Karpas-422 (cell line): ENCODE data around the gene SUCLG1. TPM values are rescaled to one million over a fixed set of nuclear protein-coding genes. Genes with fewer than 3 reads are reported as not detected.
A peak's percentile ranks its signal among the peaks of the same experiment; 100 is the strongest.

Source experiments
- DNase-seq: peaks from one replicate; pipeline ENCODE4 v3.0.0-alpha.2; 2015
- H2AFZ ChIP-seq: fragments of 200-600 bp; sonication (generic); 2 replicates; pipeline ENCODE4 v1.6.1; 2014; ENCODE audit warnings: antibody characterized with exemption, low read length, mixed read lengths
- H3K27ac ChIP-seq: fragments of 200-600 bp; sonication (generic); 2 replicates; pipeline ENCODE4 v1.5.1; 2014; ENCODE audit warnings: mild to moderate bottlenecking, low read length, moderate library complexity
- H3K27me3 ChIP-seq: fragments of 200-600 bp; sonication (generic); 2 replicates; pipeline ENCODE4 v1.6.1; 2014; ENCODE audit warnings: low read length, mixed read lengths
- H3K36me3 ChIP-seq: fragments of 200-600 bp; sonication (generic); 2 replicates; pipeline ENCODE4 v1.6.1; 2014; ENCODE audit warnings: low read length, mixed read lengths; ENCODE audit not compliant: insufficient read depth
- H3K4me1 ChIP-seq: fragments of 200-600 bp; sonication (generic); 2 replicates; pipeline ENCODE4 v1.6.1; 2014; ENCODE audit warnings: mild to moderate bottlenecking, low read length, mixed read lengths
- H3K4me2 ChIP-seq: fragments of 200-600 bp; sonication (generic); 2 replicates; pipeline ENCODE4 v1.6.1; 2014; ENCODE audit warnings: low read length, low read depth, mild to moderate bottlenecking; ENCODE audit not compliant: poor library complexity, severe bottlenecking
- H3K4me3 ChIP-seq: fragments of 200-600 bp; sonication (generic); 2 replicates; pipeline ENCODE4 v1.5.1; 2014; ENCODE audit warnings: mild to moderate bottlenecking, antibody characterized with exemption, low read length, mixed read lengths
- H3K79me2 ChIP-seq: fragments of 200-600 bp; sonication (generic); 2 replicates; pipeline ENCODE4 v1.6.1; 2014; ENCODE audit warnings: mild to moderate bottlenecking, low read length, mixed read lengths
- H3K9ac ChIP-seq: fragments of 200-600 bp; sonication (generic); 2 replicates; pipeline ENCODE4 v1.6.0; 2014; ENCODE audit warnings: low read length
- H3K9me2 ChIP-seq: fragments of 200-600 bp; sonication (generic), shearing (Covaris generic); replicated peaks from 2 replicates; pipeline ENCODE4 v1.6.0; 2014; ENCODE audit warnings: mild to moderate bottlenecking, low read length, moderate library complexity; ENCODE audit not compliant: insufficient read depth
- H3K9me3 ChIP-seq: fragments of 300-700, 200-600 bp; sonication (generic); 2 replicates; pipeline ENCODE4 v1.6.1; 2014; ENCODE audit warnings: low read length, mixed read lengths
- H4K20me1 ChIP-seq: fragments of 200-600 bp; sonication (generic); 2 replicates; pipeline ENCODE4 v1.6.1; 2014; ENCODE audit warnings: mild to moderate bottlenecking, antibody characterized with exemption, low read length, low read depth; ENCODE audit not compliant: insufficient read depth
- total RNA-seq: library from RNA; depleted of rRNA; stranded (reverse); fragments of >200 nt; shearing (Covaris generic); gene quantifications from 2 replicates; pipeline ENCODE4 v1.2.3, GENCODE V29; 2014; ENCODE audit warnings: low replicate concordance; rRNA removed

The SUCLG1 gene
- total RNA-seq, result 112 and 148 TPM in 2 replicates

DNA sequence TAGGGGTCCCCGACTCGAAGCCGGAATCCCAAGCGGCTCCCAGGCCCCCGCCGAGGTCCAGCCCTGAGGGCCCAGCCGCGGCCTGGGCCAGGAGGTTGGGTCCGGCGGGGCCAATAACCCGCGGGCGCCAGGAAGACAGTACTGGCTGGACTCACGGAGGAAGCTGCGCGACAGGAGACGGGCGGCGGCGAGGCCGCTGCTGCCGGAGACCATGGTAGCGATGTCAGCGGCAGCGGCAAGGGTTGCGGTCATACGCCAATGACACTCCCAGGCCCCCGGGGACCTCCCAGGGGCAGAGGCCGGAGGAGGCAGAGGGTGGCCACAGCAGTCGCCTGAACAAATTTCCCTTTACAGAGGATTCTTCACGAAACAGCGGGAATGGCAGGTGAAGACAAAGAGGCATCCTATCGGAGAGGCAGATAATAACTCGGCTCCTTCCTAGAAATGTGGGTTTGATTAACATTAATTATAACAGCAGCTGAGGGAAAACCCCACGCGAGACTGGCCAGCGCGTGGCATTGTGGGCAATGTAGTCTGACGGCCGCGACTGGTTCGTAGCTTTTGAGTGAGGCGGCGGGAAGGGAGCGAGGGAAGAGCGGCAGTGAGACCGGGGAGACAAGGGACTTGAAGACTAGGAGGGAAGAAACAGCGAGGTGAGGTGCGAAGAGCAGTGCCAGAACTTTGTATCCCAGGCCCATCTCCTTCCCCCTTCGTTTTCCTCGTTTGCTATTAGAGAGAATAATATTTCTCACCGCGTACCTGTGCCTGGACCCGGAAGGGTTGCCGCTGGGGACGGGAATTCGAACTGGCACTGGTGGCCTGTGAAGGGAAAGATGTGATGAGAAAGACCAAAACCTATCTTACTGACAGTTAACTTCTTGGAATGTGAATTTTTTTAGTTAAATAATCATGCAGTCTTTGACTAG is at the start of gene SUCLG1:
SUCLG1 (minus strand) TSS at position 263 of the 926 bp plus-strand sequence; CDS start at position 252, 11 bp downstream.
- Histone ChIP-seq H3K4me2 (peak within 1 kb of the TSS; percentile 89), H3K79me2 (peaks cover 44% of the 10 kb centered on the region), H3K4me1 (peaks cover 25% of the 10 kb centered on the region), H3K36me3 (no peaks in the 10 kb centered on the region), H3K27ac (no peak within 1 kb of the TSS), H2AFZ (peak within 1 kb of the TSS; percentile 94), H3K9ac (peak within 1 kb of the TSS; percentile 91), H3K4me3 (peak within 1 kb of the TSS; percentile 84), H3K27me3 (no peaks in the 10 kb centered on the region), H3K9me2 (no peaks in the 10 kb centered on the region), H4K20me1 (no peaks in the 10 kb centered on the region), H3K9me3 (no peaks in the 10 kb centered on the region)
- peak; percentile 96 for DNase-seq

DNA sequence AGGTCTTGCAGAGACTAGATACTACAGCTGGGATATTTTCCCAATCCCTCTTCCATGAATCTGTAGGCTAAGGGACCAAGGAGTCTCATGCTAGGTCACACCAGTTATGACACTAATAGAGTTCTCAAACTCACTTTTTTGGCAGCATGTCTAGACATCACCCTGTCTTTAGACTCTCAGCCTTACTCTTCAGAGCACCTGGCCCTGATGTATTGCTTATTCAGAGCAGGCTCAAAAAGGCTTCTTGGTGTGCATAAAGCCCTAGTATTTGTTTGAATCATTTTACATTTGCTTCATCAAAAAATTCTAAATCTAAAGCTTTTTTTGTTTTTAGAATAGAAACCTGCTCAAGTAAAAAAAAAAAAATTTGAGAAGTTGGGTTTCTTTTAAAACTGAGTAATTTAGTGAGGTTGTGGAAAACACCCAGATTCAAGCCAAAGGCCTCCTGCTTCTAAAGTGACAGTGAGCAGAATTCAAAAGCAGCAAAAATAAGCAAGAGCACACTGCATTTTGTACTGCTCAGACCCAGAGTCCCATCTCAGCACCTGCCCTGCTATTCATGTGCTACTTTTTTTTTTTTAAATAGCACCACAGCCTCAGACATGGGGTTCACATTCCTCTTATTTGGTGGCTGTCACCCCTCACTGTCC is 39.2 kb upstream of the SUCLG1 start:
- no peak overlapping the region for H3K27ac ChIP-seq
- H4K20me1 ChIP-seq, result no peaks in the 10 kb centered on the region

DNA sequence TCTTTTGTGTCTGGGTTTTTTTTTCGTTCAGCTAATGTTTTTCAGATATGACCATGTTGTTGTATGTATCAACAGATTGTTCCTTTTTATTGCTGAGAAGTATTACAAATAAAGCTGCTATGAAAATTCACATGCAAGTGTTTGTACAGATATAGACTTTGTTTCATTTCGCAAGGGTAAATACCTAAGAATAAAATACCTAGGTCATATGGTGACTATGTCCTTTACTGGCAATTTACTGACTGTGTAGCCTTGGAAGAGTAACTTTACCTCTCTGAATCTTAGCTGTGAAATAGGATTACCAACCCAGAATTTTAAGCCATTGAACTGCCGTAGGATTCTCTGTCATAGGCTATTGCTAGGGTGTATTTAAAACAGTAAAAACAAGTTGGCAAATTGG is 38.2 kb upstream of the SUCLG1 start:
- Histone ChIP-seq H3K9ac (no peak overlapping the region), H3K9me3 (no peaks in the 10 kb centered on the region), H3K27ac (no peak overlapping the region), H3K4me1 (peaks cover 9% of the 10 kb centered on the region), H3K79me2 (no peaks in the 10 kb centered on the region), H3K36me3 (no peaks in the 10 kb centered on the region), H3K9me2 (no peaks in the 10 kb centered on the region), H3K27me3 (no peaks in the 10 kb centered on the region), H3K4me2 (no peak overlapping the region), H3K4me3 (no peak overlapping the region), H2AFZ (no peak overlapping the region), H4K20me1 (no peaks in the 10 kb centered on the region)
- no peak for DNase-seq

More for the DNA sequence above, 39.2 kb upstream of the SUCLG1 start:
- Histone ChIP-seq H3K4me3 (no peak overlapping the region), H3K4me2 (no peak overlapping the region), H2AFZ (no peak overlapping the region), H3K36me3 (no peaks in the 10 kb centered on the region), H3K9me3 (no peaks in the 10 kb centered on the region), H3K79me2 (no peaks in the 10 kb centered on the region), H3K9ac (no peak overlapping the region), H3K9me2 (no peaks in the 10 kb centered on the region), H3K4me1 (peaks cover 6% of the 10 kb centered on the region), H3K27me3 (no peaks in the 10 kb centered on the region)
- DNase-seq, result no peak

DNA sequence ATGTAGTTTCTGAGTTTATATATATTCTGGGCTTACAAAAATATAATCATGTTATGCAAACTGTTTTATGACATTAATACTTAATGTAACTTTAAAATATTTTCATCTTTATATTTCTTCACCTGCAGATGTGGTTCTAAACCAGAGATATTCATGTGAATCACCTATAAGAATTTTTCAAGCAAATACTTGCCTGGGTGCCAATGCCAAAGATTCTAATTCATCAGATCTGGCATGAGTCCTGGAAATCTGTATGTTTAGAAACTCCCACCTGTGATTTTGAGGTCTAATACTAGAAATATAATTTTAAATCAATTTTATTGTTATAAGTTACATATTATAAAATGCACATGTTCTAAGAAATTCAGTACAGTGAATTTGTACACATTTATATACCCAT is 37.3 kb upstream of the SUCLG1 start:
- H3K79me2 ChIP-seq, result no peaks in the 10 kb centered on the region
- no peaks in the 10 kb centered on the region for H3K9me2 ChIP-seq
- no peak for DNase-seq
- no peaks in the 10 kb centered on the region for H3K36me3 ChIP-seq
- no peak overlapping the region for H2AFZ ChIP-seq
- H3K4me3 ChIP-seq, result no peak overlapping the region
- H3K9ac ChIP-seq, result no peak overlapping the region
- no peaks in the 10 kb centered on the region for H3K27me3 ChIP-seq
- H3K4me2 ChIP-seq, result no peak overlapping the region
- no peaks in the 10 kb centered on the region for H4K20me1 ChIP-seq
- peaks cover 9% of the 10 kb centered on the region for H3K4me1 ChIP-seq
- no peak overlapping the region for H3K27ac ChIP-seq
- no peaks in the 10 kb centered on the region for H3K9me3 ChIP-seq

DNA sequence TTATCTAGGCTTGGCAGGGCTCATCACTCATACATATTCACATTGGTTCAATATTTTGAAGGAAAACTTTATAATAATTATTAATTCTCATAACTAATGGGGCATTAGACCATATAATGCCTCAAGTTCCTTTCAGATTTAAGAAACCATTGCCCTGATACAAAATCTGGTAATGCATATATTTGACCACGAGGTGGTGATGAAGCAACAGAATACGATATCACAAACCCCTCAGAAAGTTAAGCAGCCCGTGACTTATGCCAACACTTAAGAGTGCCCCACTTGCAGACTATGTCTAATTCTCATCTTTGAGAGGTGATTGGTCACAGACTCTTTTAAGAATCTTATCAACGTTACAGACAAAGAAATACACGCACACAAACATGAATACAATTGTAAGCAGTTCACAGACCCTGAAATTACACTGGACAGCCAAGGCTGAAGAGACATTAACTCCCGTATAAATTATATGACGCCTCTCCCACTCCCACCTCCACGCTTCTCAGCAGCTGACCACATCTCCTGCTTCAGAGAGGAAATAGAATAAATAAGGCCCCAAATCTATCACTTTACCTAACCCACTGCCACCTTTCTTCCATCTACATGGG is 36.6 kb upstream of the SUCLG1 start:
- Histone ChIP-seq H4K20me1 (no peaks in the 10 kb centered on the region), H3K27me3 (no peaks in the 10 kb centered on the region), H3K9me2 (no peaks in the 10 kb centered on the region), H3K4me1 (peaks cover 9% of the 10 kb centered on the region), H3K27ac (no peak overlapping the region), H3K79me2 (no peaks in the 10 kb centered on the region), H3K4me3 (no peak overlapping the region), H3K36me3 (no peaks in the 10 kb centered on the region), H3K9ac (no peak overlapping the region), H3K4me2 (no peak overlapping the region), H3K9me3 (no peaks in the 10 kb centered on the region), H2AFZ (no peak overlapping the region)
- DNase-seq, result peak; percentile 89

DNA sequence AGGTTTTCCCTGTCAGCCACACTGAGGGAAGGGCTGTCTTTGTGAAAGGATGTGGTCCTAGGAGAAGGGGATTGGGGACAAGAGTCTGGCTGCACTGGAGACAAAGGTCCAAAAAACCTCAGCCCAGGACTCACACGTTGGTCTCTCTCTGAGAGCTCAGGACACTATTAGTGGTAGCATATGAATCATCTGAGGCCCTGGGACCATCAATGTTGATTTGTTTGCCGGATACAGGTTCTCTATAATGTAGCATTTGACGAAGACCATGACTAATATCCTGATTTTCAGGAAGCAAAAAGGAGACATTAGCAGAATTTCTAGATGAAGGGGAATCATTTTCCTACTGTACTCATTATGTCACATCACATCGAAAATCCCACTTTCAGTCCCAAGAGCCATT is 35.0 kb upstream of the SUCLG1 start:
- H3K4me2 ChIP-seq, result no peak overlapping the region
- no peak overlapping the region for H2AFZ ChIP-seq
- no peaks in the 10 kb centered on the region for H3K79me2 ChIP-seq
- no peaks in the 10 kb centered on the region for H3K27me3 ChIP-seq
- no peaks in the 10 kb centered on the region for H3K9me2 ChIP-seq
- H3K9ac ChIP-seq, result no peak overlapping the region
- no peaks in the 10 kb centered on the region for H4K20me1 ChIP-seq
- no peak overlapping the region for H3K4me3 ChIP-seq
- no peak overlapping the region for H3K27ac ChIP-seq
- peaks cover 9% of the 10 kb centered on the region for H3K4me1 ChIP-seq
- no peak for DNase-seq
- no peaks in the 10 kb centered on the region for H3K36me3 ChIP-seq
- H3K9me3 ChIP-seq, result no peaks in the 10 kb centered on the region

DNA sequence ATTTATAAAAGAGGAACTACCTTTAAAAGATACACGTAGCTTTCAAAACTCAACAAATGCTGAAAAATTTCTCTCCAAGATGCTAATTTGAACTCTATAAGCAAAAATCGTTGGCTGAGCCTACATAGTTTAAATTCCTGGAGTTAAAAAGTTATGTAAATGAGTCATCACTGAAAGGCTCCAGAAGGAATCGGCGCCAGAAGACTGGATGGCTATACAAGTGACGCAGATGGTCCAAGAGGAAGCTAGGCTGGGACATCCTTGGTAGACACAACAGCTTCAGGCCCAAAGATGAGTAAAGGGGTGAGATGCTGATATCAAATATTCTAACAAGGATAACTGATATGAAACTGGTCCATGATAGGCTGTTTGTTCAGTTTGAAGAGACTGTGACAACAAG is 34.4 kb upstream of the SUCLG1 start:
- Histone ChIP-seq H3K9me3 (no peaks in the 10 kb centered on the region), H3K9ac (no peak overlapping the region), H3K4me2 (peak overlapping the region; percentile 26), H2AFZ (no peak overlapping the region), H3K4me1 (peaks cover 9% of the 10 kb centered on the region), H3K4me3 (no peak overlapping the region), H3K27me3 (no peaks in the 10 kb centered on the region), H4K20me1 (no peaks in the 10 kb centered on the region), H3K79me2 (no peaks in the 10 kb centered on the region), H3K36me3 (no peaks in the 10 kb centered on the region), H3K9me2 (no peaks in the 10 kb centered on the region), H3K27ac (no peak overlapping the region)
- peak; percentile 43 for DNase-seq

DNA sequence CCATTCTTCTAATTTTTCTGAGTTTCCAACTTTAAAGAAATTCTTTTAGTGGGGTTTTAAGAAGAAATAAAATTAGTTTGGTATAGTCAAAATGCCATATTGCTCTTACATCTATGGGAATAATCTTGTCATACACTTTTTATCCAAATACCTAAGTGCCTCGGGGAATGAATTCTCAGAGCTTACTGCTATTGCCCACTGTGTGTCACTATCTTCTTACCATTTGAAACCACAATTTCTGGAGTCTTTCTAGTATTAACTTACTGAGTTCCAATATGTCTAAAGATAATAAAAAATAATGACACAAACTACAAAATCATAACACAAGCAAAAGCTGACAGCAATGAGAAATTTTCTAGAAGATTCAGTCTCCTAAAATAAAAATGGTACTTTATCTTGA is 33.5 kb upstream of the SUCLG1 start:
- DNase-seq, result peak; percentile 44
- no peaks in the 10 kb centered on the region for H3K9me2 ChIP-seq
- no peak overlapping the region for H3K4me3 ChIP-seq
- H3K36me3 ChIP-seq, result no peaks in the 10 kb centered on the region
- peaks cover 9% of the 10 kb centered on the region for H3K4me1 ChIP-seq
- H3K4me2 ChIP-seq, result no peak overlapping the region
- H3K27ac ChIP-seq, result no peak overlapping the region
- H3K9ac ChIP-seq, result no peak overlapping the region
- H3K9me3 ChIP-seq, result no peaks in the 10 kb centered on the region
- no peak overlapping the region for H2AFZ ChIP-seq
- H3K79me2 ChIP-seq, result no peaks in the 10 kb centered on the region
- no peaks in the 10 kb centered on the region for H4K20me1 ChIP-seq
- H3K27me3 ChIP-seq, result no peaks in the 10 kb centered on the region
